IMR-90 (cell line): ENCODE results near the gene SYNE3. TPM values are rescaled to one million over a fixed set of nuclear protein-coding genes. Genes with fewer than 3 reads are reported as not detected.

ENCODE experiments used
- ATAC-seq: fragments of 200-7000 bp; cut with Tn5 transposase; 2 replicates; pipeline ENCODE4 v1.9.1; 2020; ENCODE audit warnings: low read depth, mild to moderate bottlenecking, moderate library complexity
- BruUV-seq: library from RNA; stranded (reverse); fragments of 400-500 nt; replicated peaks from 2 replicates; lab custom pipeline; 2021; lab: Mats Ljungman, UMichigan
- CTCF ChIA-PET: fragments of 300-600 bp; formaldehyde crosslinking; extraction: SDS; loops from one replicate; lab custom pipeline; 2021; ENCODE audit warnings: antibody characterized with exemption; lab: Yijun Ruan, JAX
- POLR2A ChIA-PET: fragments of 300-600 bp; sonication (Branson Sonifier 250); formaldehyde crosslinking; loops from one replicate; lab custom pipeline; 2022; ENCODE audit warnings: antibody characterized with exemption; ENCODE audit not compliant: unreplicated experiment; lab: Charles Lee
- DNase-seq: peaks from one replicate; pipeline ENCODE4 v3.0.0; 2013
- H2AFZ ChIP-seq: replicated peaks from 2 replicates; pipeline ENCODE3; 2013; ENCODE audit warnings: low read length, mild to moderate bottlenecking; ENCODE audit not compliant: poor library complexity
- H2AK5ac ChIP-seq: 2 replicates; pipeline ENCODE4 v1.6.1; 2013; ENCODE audit warnings: low read depth, low read length, inconsistent platforms
- H2AK9ac ChIP-seq: replicated peaks from 2 replicates; pipeline ENCODE3; 2013; ENCODE audit warnings: mild to moderate bottlenecking, low read depth, low read length, moderate library complexity; ENCODE audit not compliant: poor library complexity
- H2BK120ac ChIP-seq: 2 replicates; pipeline ENCODE4 v1.6.1; 2013; ENCODE audit warnings: low read depth, low read length, inconsistent platforms
- H2BK15ac ChIP-seq: 3 replicates; pipeline ENCODE4 v1.6.1; 2013; ENCODE audit warnings: low read depth, low read length, inconsistent platforms
- H2BK20ac ChIP-seq: 2 replicates; pipeline ENCODE4 v1.6.1; 2013; ENCODE audit warnings: low read depth, mild to moderate bottlenecking, inconsistent platforms, low read length, moderate library complexity
- H2BK5ac ChIP-seq: 2 replicates; pipeline ENCODE4 v1.6.1; 2013; ENCODE audit warnings: mild to moderate bottlenecking, low read depth, low read length, inconsistent platforms; ENCODE audit not compliant: poor library complexity, severe bottlenecking
- H3K14ac ChIP-seq: replicated peaks from 2 replicates; pipeline ENCODE4 v1.6.1; 2013; ENCODE audit warnings: low read depth, low read length, inconsistent platforms
- H3K18ac ChIP-seq: 2 replicates; pipeline ENCODE4 v1.6.1; 2013; ENCODE audit warnings: low read depth, low read length, control low read depth
- H3K23ac ChIP-seq: 2 replicates; pipeline ENCODE4 v1.6.1; 2013; ENCODE audit warnings: low read depth, low read length, inconsistent platforms
- H3K27ac ChIP-seq: 2 replicates; pipeline ENCODE4 v1.5.1; 2013; ENCODE audit warnings: mild to moderate bottlenecking, control low read depth, low read length; ENCODE audit not compliant: insufficient read depth
- H3K27me3 ChIP-seq: 2 replicates; pipeline ENCODE4 v1.6.1; 2013; ENCODE audit warnings: low read length; ENCODE audit not compliant: control insufficient read depth, insufficient read depth
- H3K36me3 ChIP-seq: 2 replicates; pipeline ENCODE4 v1.6.1; 2013; ENCODE audit warnings: low read length, mixed read lengths; ENCODE audit not compliant: control insufficient read depth, insufficient read depth
- H3K4ac ChIP-seq: 2 replicates; pipeline ENCODE4 v1.6.1; 2013; ENCODE audit warnings: low read depth, low read length, inconsistent platforms
- H3K4me1 ChIP-seq: 2 replicates; pipeline ENCODE4 v1.6.1; 2013; ENCODE audit warnings: low read length, mixed read lengths; ENCODE audit not compliant: control insufficient read depth, insufficient read depth
- H3K4me2 ChIP-seq: 2 replicates; pipeline ENCODE4 v1.6.1; 2013; ENCODE audit warnings: low read depth, mild to moderate bottlenecking, control low read depth, low read length, moderate library complexity
- H3K4me3 ChIP-seq: 2 replicates; pipeline ENCODE4 v1.5.1; 2013; ENCODE audit warnings: low read depth, mild to moderate bottlenecking, control low read depth, low read length, moderate library complexity; ENCODE audit not compliant: insufficient read depth
- H3K56ac ChIP-seq: 2 replicates; pipeline ENCODE4 v1.6.1; 2013; ENCODE audit warnings: low read length, inconsistent platforms; ENCODE audit not compliant: insufficient read depth; ENCODE audit errors: extremely low read depth
- H3K79me1 ChIP-seq, 2 experiments: 2 replicates each; pipeline ENCODE4 v1.6.1; 2013; ENCODE audit warnings: low read length in 2 of 2, inconsistent platforms in 1 of 2, low read depth in 1 of 2
- H3K9ac ChIP-seq: 2 replicates; pipeline ENCODE4 v1.6.1; 2013; ENCODE audit warnings: low read depth, low read length, control low read depth
- H3K9me1 ChIP-seq: 2 replicates; pipeline ENCODE4 v1.6.1; 2013; ENCODE audit warnings: low read length, inconsistent platforms; ENCODE audit not compliant: insufficient read depth
- H3K9me3 ChIP-seq: 2 replicates; pipeline ENCODE4 v1.6.1; 2013; ENCODE audit warnings: low read length; ENCODE audit not compliant: control insufficient read depth, insufficient read depth
- H4K20me1 ChIP-seq: 2 replicates; pipeline ENCODE4 v1.6.1; 2013; ENCODE audit warnings: low read length, inconsistent platforms; ENCODE audit not compliant: insufficient read depth
- H4K5ac ChIP-seq: 2 replicates; pipeline ENCODE4 v1.6.1; 2013; ENCODE audit warnings: mild to moderate bottlenecking, low read depth, low read length, control low read depth
- H4K8ac ChIP-seq, 2 experiments: 2 replicates each; pipeline ENCODE4 v1.6.1; 2013; ENCODE audit warnings: low read depth in 2 of 2, low read length in 2 of 2, control low read depth in 1 of 2, inconsistent platforms in 1 of 2
- H4K91ac ChIP-seq: 2 replicates; pipeline ENCODE4 v1.6.1; 2013; ENCODE audit warnings: low read depth, low read length, inconsistent platforms; ENCODE audit not compliant: insufficient read depth
- CEBPB ChIP-seq: IDR thresholded peaks from 2 replicates; pipeline ENCODE4 v1.6.1; 2012; ENCODE audit warnings: low read depth, low read length, improper control_type of control experiment
- WGBS, 2 experiments: methylation state at CpG; one replicate each; pipeline versions ENCODE4 v1.1.5 to v1.1.7; 2013; ENCODE audit warnings: missing lambda C conversion rate in 2 of 2; ENCODE audit not compliant: insufficient read length in 1 of 2; ENCODE audit errors: extremely low coverage in 2 of 2; 5-methylcytosine and 5-hydroxymethylcytosine counted together
- dilution Hi-C: fragments of 300-500 bp; cut with HindIII; formaldehyde crosslinking; loops from one replicate; pipeline ENCODE4 v1.14.3; 2018; ENCODE audit warnings: low sequenced_read_pairs; ENCODE audit not compliant: unreplicated experiment
- in situ Hi-C: fragments of 300-500 bp; cut with MboI; formaldehyde crosslinking; loops from 3 replicates; pipeline ENCODE4 v1.14.3; 2019; ENCODE audit warnings: low sequenced_read_pairs, inconsistent platforms, mixed read lengths
- intact Hi-C: fragments of 100-400 bp; cut with micrococcal nuclease; formaldehyde crosslinking; loops from 2 replicates; pipeline ENCODE4 v1.10.0; 2022
- polyA plus RNA-seq, 3 experiments: library from polyadenylated mRNA; depleted of rRNA; stranded (reverse); fragments of >200 nt; gene quantifications; 2 replicates each; pipeline ENCODE4 v1.2.3, GENCODE V29; 2012; ENCODE audit warnings: low replicate concordance in 1 of 3
- total RNA-seq: library from RNA; depleted of rRNA; stranded (reverse); fragments of >200 nt; gene quantifications from 2 replicates; pipeline ENCODE4 v1.2.3, GENCODE V29; 2012
- TF ChIP-seq, protein P1 (sequence below): fragments of 150-350 bp; IDR thresholded peaks from 2 replicates; pipeline ENCODE4 v1.6.1; 2017; ENCODE audit warnings: mild to moderate bottlenecking, antibody characterized with exemption, low read length, low read depth

The SYNE3 gene
- total and polyA plus RNA-seq, 2 of the 4 experiments (the other 2 are of a cell fraction) = 2.9 to 5.0 TPM

DNA sequence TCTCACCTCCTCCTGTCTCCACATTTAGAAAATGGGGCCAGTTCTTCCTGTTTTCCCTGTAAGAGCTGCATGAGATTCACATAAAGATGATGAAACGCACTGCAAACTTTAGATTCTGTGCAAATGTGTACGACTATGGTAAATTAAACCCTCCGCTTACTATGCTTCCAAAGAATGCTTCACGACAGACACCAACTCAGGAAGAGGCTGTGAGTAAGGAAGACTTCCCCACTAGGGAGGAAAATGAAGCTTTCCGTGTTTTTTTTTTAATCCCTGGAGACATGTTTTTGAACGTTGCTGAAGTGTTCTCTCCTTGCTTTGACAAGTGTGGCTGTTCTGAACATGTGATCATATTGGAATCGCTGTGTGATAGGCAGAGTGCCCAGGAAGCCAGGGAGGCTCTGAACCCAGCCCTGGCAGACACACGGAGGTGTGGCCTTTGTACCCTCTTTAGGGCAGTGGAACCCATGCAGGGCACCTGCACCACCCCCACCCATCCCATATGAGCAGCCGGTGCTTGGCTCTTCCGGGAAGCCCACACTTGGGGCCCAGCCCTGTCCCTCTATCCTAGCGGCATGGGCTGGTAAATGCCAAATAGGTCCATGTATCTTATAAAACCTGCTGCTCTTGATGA lies 7.5 kb upstream of the SYNE3 start:
- H3K9me1 ChIP-seq = peaks cover 34% of the 10 kb centered on the region
- intact Hi-C loops = no loop called here
- H3K9ac ChIP-seq = peak overlapping the region; percentile 59
- H2AK9ac ChIP-seq = peak overlapping the region; percentile 86
- H3K23ac ChIP-seq = peak overlapping the region; percentile 88
- peak overlapping the region; percentile 89 for H3K27ac ChIP-seq
- DNase-seq = peak; percentile 89
- no peaks in the 10 kb centered on the region for H3K9me3 ChIP-seq
- peaks cover 47% of the 10 kb centered on the region for H3K4me1 ChIP-seq
- H2BK120ac ChIP-seq = peak overlapping the region; percentile 98
- peak overlapping the region; percentile 69 for H2AFZ ChIP-seq
- peaks cover 9 to 54% of the 10 kb centered on the region in 2 experiments; a peak in 3 of 4 replicates for H3K79me1 ChIP-seq
- H2AK5ac ChIP-seq = peak overlapping the region; percentile 92; the same call in 1 of the 2 replicates
- peak overlapping the region; percentile 94 for H2BK5ac ChIP-seq
- H3K27me3 ChIP-seq = no peaks in the 10 kb centered on the region
- in situ Hi-C loops = loop anchor here (25.0 kb wide), 1 partner anchor 387 kb away; no protein-coding TSS in a partner anchor
- peak overlapping the region; percentile 95 for H2BK20ac ChIP-seq
- H3K4ac ChIP-seq = peak overlapping the region; percentile 97
- peak; percentile 44 for ATAC-seq
- ChIA-PET POLR2A (no interaction called here), CTCF (interaction anchor here (0.7 to 1.3 kb wide), 4 partner anchors 7 to 805 kb away, joined by 3 to 11 read pairs (median 4); partner anchors contain the start of gene SYNE3)
- peak overlapping the region; percentile 94 for H3K14ac ChIP-seq
- H3K4me2 ChIP-seq = peak overlapping the region; percentile 67
- no peaks in the 10 kb centered on the region for H4K20me1 ChIP-seq
- dilution Hi-C loops = no loop called here
- 46% methylated on average over 2 of the region's 11 CpGs; no CpG with 5 or more reads in 1 of the 2 experiments for WGBS, 2 experiments
- peak overlapping the region; percentile 88 for H4K5ac ChIP-seq
- peak overlapping the region; percentile 71; the same call in 2 of the 3 replicates for H2BK15ac ChIP-seq
- peak overlapping the region; percentile 86; the same call in 1 of the 2 replicates for H3K56ac ChIP-seq
- no peaks in the 10 kb centered on the region for H3K36me3 ChIP-seq
- TF ChIP-seq CEBPB = peak; percentile 92
- TF ChIP-seq, protein P1, sequence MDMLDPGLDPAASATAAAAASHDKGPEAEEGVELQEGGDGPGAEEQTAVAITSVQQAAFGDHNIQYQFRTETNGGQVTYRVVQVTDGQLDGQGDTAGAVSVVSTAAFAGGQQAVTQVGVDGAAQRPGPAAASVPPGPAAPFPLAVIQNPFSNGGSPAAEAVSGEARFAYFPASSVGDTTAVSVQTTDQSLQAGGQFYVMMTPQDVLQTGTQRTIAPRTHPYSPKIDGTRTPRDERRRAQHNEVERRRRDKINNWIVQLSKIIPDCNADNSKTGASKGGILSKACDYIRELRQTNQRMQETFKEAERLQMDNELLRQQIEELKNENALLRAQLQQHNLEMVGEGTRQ = no peak
- peak overlapping the region; percentile 59 to 97 for H4K8ac ChIP-seq
- BruUV-seq = no TSS peak
- H4K91ac ChIP-seq = peak overlapping the region; percentile 96
- peak overlapping the region; percentile 80 for H3K18ac ChIP-seq
- H3K4me3 ChIP-seq = no peak overlapping the region
